T-helper 2 cell treated with Interferon-gamma antibody and Interleukin-4, amounts not matched to agents 100 ng/mL and 5 ng/mL, for 36 hours (primary cell): ENCODE results near the gene ANP32B. TPM values are rescaled to one million over a fixed set of nuclear protein-coding genes. Genes with fewer than 3 reads are reported as not detected.

Experiments
- intact Hi-C: fragments of 100-400 bp; cut with micrococcal nuclease; formaldehyde crosslinking; loops from one replicate; pipeline ENCODE4 v1.15.1; 2023
- total RNA-seq: library from RNA; stranded (reverse); gene quantifications from 2 replicates; pipeline ENCODE4 v1.2.3, GENCODE V29; 2022

Gene ANP32B
- total RNA-seq, 1 donor from 2014 or later: 309 TPM

DNA sequence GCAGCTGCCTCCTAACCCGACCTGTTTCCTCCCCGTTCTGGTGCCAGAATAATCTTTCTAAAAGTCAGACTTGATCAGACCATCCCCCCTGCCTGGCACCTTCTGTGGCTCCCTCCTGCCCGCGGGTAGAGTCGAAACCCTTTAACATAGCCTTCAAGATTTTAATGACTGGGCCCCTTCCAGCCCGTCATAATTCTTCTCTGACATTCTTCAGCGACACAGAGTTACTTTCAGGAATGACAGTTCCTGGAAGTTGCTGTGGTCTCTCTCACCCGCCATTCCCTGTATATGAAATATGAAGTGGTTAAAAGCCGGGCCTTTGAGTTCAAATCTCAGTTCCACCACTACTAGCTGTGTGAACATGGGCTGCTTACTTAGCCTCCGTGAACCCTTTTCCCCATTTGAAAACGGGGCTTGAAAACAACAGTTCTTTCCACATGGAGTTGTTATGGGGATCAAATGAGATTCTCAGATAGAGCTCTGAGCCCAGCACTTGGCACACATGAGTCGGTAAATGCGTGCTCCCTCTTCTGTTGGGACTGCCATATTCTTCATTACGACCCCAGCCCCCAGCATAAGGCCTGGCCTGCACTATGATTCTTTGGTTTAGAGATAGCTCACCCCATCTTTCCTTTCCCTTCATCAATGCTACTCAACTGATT, 74.1 kb downstream of the ANP32B start:
- intact Hi-C loops: loop anchor here (1.0 to 5.0 kb wide), 4 partner anchors 46 to 1048 kb away; partner anchors contain the start of genes NCBP1, TGFBR1, TRMO and TSTD2

DNA sequence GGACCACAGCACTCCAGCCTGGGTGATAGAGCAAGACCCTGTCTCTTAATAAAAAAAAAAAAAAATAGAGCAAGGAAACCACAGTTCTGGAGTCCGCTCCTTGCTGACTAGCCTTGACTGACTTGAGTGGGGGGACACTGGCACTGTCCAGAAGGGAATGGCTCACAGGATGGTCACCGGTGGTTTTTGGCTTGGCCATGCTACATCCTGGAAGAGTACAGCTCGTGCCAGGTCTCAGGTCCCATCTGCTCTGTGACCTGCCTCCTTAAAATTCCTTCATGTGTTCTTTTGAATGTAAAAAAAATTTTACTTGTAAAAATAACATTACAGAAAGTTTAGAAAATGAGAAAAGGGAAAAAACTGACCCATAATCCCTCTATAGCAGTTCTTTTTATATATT, 79.0 kb downstream of the ANP32B start:
- intact Hi-C loops: no loop called here

DNA sequence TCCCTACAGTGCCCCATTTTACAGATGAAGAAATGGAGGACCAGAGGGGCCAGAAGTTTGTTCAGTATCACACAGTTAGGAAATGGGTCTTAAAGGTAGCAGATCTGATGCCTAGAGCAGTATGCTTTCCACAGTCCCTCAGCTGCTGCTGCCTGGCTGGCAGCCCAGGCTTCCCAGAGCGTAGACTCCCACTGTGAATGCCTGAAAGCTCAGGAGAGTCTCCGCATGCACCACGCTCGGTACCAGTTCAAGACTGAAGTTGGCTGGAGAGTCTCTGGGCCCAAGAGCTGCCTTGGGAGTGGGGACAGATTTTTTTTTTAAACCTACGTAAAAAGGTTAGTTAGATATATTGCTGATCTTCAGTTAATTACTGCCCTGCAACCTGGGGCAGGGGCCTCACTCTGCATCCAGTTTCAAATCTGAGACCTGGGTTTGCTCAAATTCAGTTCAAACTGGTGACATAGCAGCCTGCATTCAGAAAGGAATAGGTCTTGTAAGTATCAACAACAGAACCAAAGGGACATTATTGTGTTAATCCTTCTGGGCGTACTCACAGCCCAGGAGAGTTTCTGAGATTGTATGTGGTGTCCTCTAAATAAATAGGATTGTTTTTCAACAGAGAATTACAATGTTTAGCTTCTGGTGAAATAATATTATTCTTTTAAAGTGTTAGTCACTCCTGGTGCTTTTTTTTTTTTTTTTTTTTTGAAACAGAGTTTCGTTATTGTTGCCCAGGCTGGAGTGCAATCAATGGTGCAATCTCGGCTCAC, 81.7 kb downstream of the ANP32B start:
- intact Hi-C loops: no loop called here

Other genes with a start within 250 kb of the ANP32B start
- 0.05 and 0.07 TPM in 2 replicates for gene FOXE1, start 130.1 kb upstream of the ANP32B start, total RNA-seq
- 26.3 and 27.6 TPM in 2 replicates for gene TRMO, start 60.8 kb upstream of the ANP32B start, total RNA-seq
- gene HEMGN, start 45.2 kb upstream of the ANP32B start, total RNA-seq: 3.0 and 3.6 TPM in 2 replicates
- gene NANS, start 73.4 kb downstream of the ANP32B start, total RNA-seq: 60.4 and 64.4 TPM in 2 replicates
- 87.0 and 88.5 TPM in 2 replicates for gene TRIM14, start 135.9 kb downstream of the ANP32B start, total RNA-seq
- gene CORO2A, start 209.3 kb downstream of the ANP32B start, total RNA-seq: 3.2 TPM in 2 replicates